ENCODE measurements around the gene RFPL1.
"Not testable (repeated sequence)": the region's sequence is repeated elsewhere in the genome, so short reads cannot be mapped to it uniquely, and the experiment has no call there.

The RFPL1 gene

GRCh38 chr22:29479417-29480261, 41.3 kb downstream of the RFPL1 start, which contains the start of gene NEFH:
Gene NEFH (plus strand): TSS chr22:29480218. CDS start chr22:29480263, 45 bp downstream.
- no peak for DNase-seq

GRCh38 chr22:29480262-29480511, 41.8 kb downstream of the RFPL1 start:
- DNase-seq = no peak

GRCh38 chr22:29480512-29481264, 42.3 kb downstream of the RFPL1 start:
- DNase-seq = no peak

- DNase-seq = no peak
Measured at GRCh38 chr22:29481265-29482000, 43.0 kb downstream of the RFPL1 start.

- DNase-seq = no peak
Measured at GRCh38 chr22:29482253-29482652, 43.9 kb downstream of the RFPL1 start.

GRCh38 chr22:29482726-29483125, 44.3 kb downstream of the RFPL1 start:
- DNase-seq = no peak

GRCh38 chr22:29483254-29483653, 44.9 kb downstream of the RFPL1 start:
- no peak for DNase-seq

- DNase-seq = no peak
Measured at GRCh38 chr22:29484642-29485041, 46.3 kb downstream of the RFPL1 start.

GRCh38 chr22:29485448-29485847, 47.1 kb downstream of the RFPL1 start:
- no peak for DNase-seq

- DNase-seq = no peak
Measured at GRCh38 chr22:29487426-29487986, 49.1 kb downstream of the RFPL1 start.

- DNase-seq = not testable (repeated sequence)
Measured at GRCh38 chr22:29489127-29489780, 50.9 kb downstream of the RFPL1 start.

GRCh38 chr22:29491012-29491411, 52.6 kb downstream of the RFPL1 start:
- DNase-seq = no peak

Data from NCI-H226 (cell line).